Cardiac ventricle fibroblast (primary cell): ENCODE measurements around the gene INPP5B. TPM values are rescaled to one million over a fixed set of nuclear protein-coding genes. Genes with fewer than 3 reads are reported as not detected.

Experiments used
- total RNA-seq: library from RNA; depleted of rRNA; stranded (reverse); fragments of >200 nt; gene quantifications from 2 replicates; pipeline ENCODE4 v1.2.3, GENCODE V29; 2015

INPP5B gene
- 14.6 and 15.2 TPM in 2 replicates for total RNA-seq

GRCh38 chr1:37946703-37947360 lies at the start of gene INPP5B:
INPP5B (minus strand) TSS chr1:37947053; CDS start chr1:37946308, 745 bp downstream.

GRCh38 chr1:37859507-37860345 lies 87.1 kb downstream of the INPP5B start, which contains the start of gene MTF1:
MTF1 (minus strand) TSS chr1:37859592; CDS start chr1:37857658, 1,934 bp downstream.

Other genes starting within 250 kb of the INPP5B start
- not detected in 2 replicates for gene EPHA10, start 181.9 kb downstream of the INPP5B start, total RNA-seq
- gene MANEAL, start 153.2 kb downstream of the INPP5B start, total RNA-seq = 0.20 and 0.81 TPM in 2 replicates
- 75.5 and 169 TPM in 2 replicates for gene C1orf122, start 139.3 kb downstream of the INPP5B start, total RNA-seq
- gene YRDC, start 138.8 kb downstream of the INPP5B start, total RNA-seq = 9.2 and 11.4 TPM in 2 replicates
- gene MTF1, start 87.5 kb downstream of the INPP5B start, total RNA-seq = 4.6 and 5.0 TPM in 2 replicates
- gene SF3A3, start 43.0 kb upstream of the INPP5B start, total RNA-seq = 37.8 and 40.3 TPM in 2 replicates
- 26.2 and 44.6 TPM in 2 replicates for gene FHL3, start 58.5 kb upstream of the INPP5B start, total RNA-seq
- gene UTP11, start 65.7 kb upstream of the INPP5B start, total RNA-seq = 28.2 and 50.9 TPM in 2 replicates
- gene POU3F1, start 99.7 kb upstream of the INPP5B start, total RNA-seq = 0.19 TPM in 1 of 2 replicates, not detected in the other